Gastrocnemius medialis (tissue), 4 donors: Measurements from ENCODE around the gene SENP2. TPM values are rescaled to one million over a fixed set of nuclear protein-coding genes. Genes with fewer than 3 reads are reported as not detected.

Experiments
- ATAC-seq, 2 donors: fragments of 150-250 bp; one replicate each; pipeline ENCODE4 v1.9.1; 2016
- DNase-seq, 2 donors: peaks; one replicate each; pipeline ENCODE4 v3.0.0-alpha.2; 2019
- H3K27ac ChIP-seq, 4 donors: fragments of 200-600 bp; sonication (generic); 1 replicate in 1 of 4; 2 replicates in 3 of 4; pipeline ENCODE4 v1.5.1; 2016 to 2018; ENCODE audit warnings: mild to moderate bottlenecking in 2 of 4, moderate library complexity in 1 of 4
- H3K27me3 ChIP-seq, 3 donors: fragments of 200-600 bp; sonication (generic) in 2 of 3; 1 replicate in 1 of 3; 2 replicates in 2 of 3; pipeline versions ENCODE4 v1.5.1 to v1.6.0; 2016 to 2019; ENCODE audit warnings: mild to moderate bottlenecking in 1 of 3, moderate library complexity in 1 of 3
- H3K36me3 ChIP-seq, 2 donors: fragments of 200-600 bp; sonication (generic) in 1 of 2; one replicate each; pipeline ENCODE4 v1.5.1; 2017 to 2018
- H3K4me1 ChIP-seq, 2 donors: fragments of 200-600 bp; sonication (generic) in 1 of 2; one replicate each; pipeline ENCODE4 v1.5.1; 2016 to 2017; ENCODE audit warnings: mild to moderate bottlenecking in 2 of 2
- H3K4me3 ChIP-seq, 4 donors: fragments of 200-600 bp; sonication (generic) in 3 of 4; 1 replicate in 1 of 4; 2 replicates in 3 of 4; pipeline ENCODE4 v1.5.1; 2016 to 2019; ENCODE audit warnings: mild to moderate bottlenecking in 2 of 4
- H3K9me3 ChIP-seq, 3 donors: fragments of 200-600 bp; sonication (generic) in 2 of 3; 1 replicate in 1 of 3; 2 replicates in 2 of 3; pipeline ENCODE4 v1.5.1; 2016 to 2019
- POLR2A ChIP-seq, 2 donors: fragments of 450-650 bp; IDR thresholded peaks; one replicate each; pipeline ENCODE4 v1.6.1; 2017; ENCODE audit warnings: antibody characterized with exemption in 2 of 2, mild to moderate bottlenecking in 2 of 2, moderate library complexity in 2 of 2
- in situ Hi-C, 4 donors: fragments of 200-750 bp; cut with MboI; loops; one replicate each; pipeline versions ENCODE4 v1.15.0 to v1.8.0; 2017; ENCODE audit warnings: low sequenced_read_pairs in 4 of 4
- intact Hi-C: fragments of 100-400 bp; cut with DNase I; formaldehyde crosslinking; loops from one replicate; pipeline ENCODE4 v1.15.1; 2023; ENCODE audit warnings: low total_unique reads
- total RNA-seq, 4 donors: library from RNA; depleted of rRNA; stranded (reverse); fragments of >200 nt; gene quantifications; one replicate each; pipeline versions ENCODE4 v1.1.0 to v1.2.3, GENCODE V29; 2016
- TF ChIP-seq, protein P1 (sequence below), 5 experiments: fragments of 450-650 bp in 3 of 5; fragments of 200-600 bp in 2 of 5; sonication (generic) in 2 of 5; IDR thresholded peaks in 4 of 5; conservative IDR thresholded peaks in 1 of 5; 1 replicate in 4 of 5; 2 replicates in 1 of 5; pipeline ENCODE4 v1.5.1; 2016 to 2019; ENCODE audit warnings: antibody characterized with exemption in 5 of 5, mild to moderate bottlenecking in 3 of 5, moderate library complexity in 3 of 5

The SENP2 gene
- total RNA-seq, 4 donors from 2014 or later = 18.6 to 34.9 (median 31.3) TPM

GRCh38 chr3:185653949-185654757 lies 68.1 kb downstream of the SENP2 start:
- DNase-seq (no peak), ATAC-seq (no peak)
- no peaks in the 10 kb centered on the region for H3K27me3 ChIP-seq
- intact Hi-C loops (no loop called here), in situ Hi-C loops (no loop called here)
- H3K9me3 ChIP-seq = no peaks in the 10 kb centered on the region
- no peaks in the 10 kb centered on the region for H3K4me1 ChIP-seq
- no peaks in the 10 kb centered on the region for H3K36me3 ChIP-seq
- no peak overlapping the region for H3K27ac ChIP-seq
- TF ChIP-seq POLR2A (IDR thresholded peaks at IDR 0.05) = no peak
- TF ChIP-seq, protein P1, sequence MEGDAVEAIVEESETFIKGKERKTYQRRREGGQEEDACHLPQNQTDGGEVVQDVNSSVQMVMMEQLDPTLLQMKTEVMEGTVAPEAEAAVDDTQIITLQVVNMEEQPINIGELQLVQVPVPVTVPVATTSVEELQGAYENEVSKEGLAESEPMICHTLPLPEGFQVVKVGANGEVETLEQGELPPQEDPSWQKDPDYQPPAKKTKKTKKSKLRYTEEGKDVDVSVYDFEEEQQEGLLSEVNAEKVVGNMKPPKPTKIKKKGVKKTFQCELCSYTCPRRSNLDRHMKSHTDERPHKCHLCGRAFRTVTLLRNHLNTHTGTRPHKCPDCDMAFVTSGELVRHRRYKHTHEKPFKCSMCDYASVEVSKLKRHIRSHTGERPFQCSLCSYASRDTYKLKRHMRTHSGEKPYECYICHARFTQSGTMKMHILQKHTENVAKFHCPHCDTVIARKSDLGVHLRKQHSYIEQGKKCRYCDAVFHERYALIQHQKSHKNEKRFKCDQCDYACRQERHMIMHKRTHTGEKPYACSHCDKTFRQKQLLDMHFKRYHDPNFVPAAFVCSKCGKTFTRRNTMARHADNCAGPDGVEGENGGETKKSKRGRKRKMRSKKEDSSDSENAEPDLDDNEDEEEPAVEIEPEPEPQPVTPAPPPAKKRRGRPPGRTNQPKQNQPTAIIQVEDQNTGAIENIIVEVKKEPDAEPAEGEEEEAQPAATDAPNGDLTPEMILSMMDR (IDR thresholded peaks at IDR 0.05 in 4 of 5, conservative IDR thresholded peaks at IDR 0.05 in 1 of 5) = no peak
- no peak overlapping the region for H3K4me3 ChIP-seq

GRCh38 chr3:185654758-185655145 lies 68.7 kb downstream of the SENP2 start:
- H3K9me3 ChIP-seq = no peaks in the 10 kb centered on the region
- intact Hi-C loops (no loop called here), in situ Hi-C loops (no loop called here)
- H3K27me3 ChIP-seq = no peaks in the 10 kb centered on the region
- H3K36me3 ChIP-seq = no peaks in the 10 kb centered on the region
- no peak for ATAC-seq
- H3K4me1 ChIP-seq = no peaks in the 10 kb centered on the region
- TF ChIP-seq, protein P1 (IDR thresholded peaks at IDR 0.05 in 4 of 5, conservative IDR thresholded peaks at IDR 0.05 in 1 of 5) = no peak
- no peak for TF ChIP-seq POLR2A (IDR thresholded peaks at IDR 0.05)
- no peak overlapping the region for H3K4me3 ChIP-seq
- peak overlapping the region in 1 of 4 donors; percentile 77 for H3K27ac ChIP-seq
- no peak for DNase-seq

- TF ChIP-seq, protein P1 (IDR thresholded peaks at IDR 0.05 in 4 of 5, conservative IDR thresholded peaks at IDR 0.05 in 1 of 5) = no peak
- no peak for TF ChIP-seq POLR2A (IDR thresholded peaks at IDR 0.05)
- H3K4me3 ChIP-seq = no peak overlapping the region
- H3K9me3 ChIP-seq = no peaks in the 10 kb centered on the region
- intact Hi-C loops = no loop called here
- no peak for DNase-seq
- H3K4me1 ChIP-seq = no peaks in the 10 kb centered on the region
- no peaks in the 10 kb centered on the region for H3K27me3 ChIP-seq
- in situ Hi-C loops = no loop called here
- ATAC-seq = no peak
- H3K27ac ChIP-seq = peak overlapping the region; percentile 33 to 77 (median 61)
- H3K36me3 ChIP-seq = no peaks in the 10 kb centered on the region
Measured at GRCh38 chr3:185655426-185656320, 69.6 kb downstream of the SENP2 start.

DNA sequence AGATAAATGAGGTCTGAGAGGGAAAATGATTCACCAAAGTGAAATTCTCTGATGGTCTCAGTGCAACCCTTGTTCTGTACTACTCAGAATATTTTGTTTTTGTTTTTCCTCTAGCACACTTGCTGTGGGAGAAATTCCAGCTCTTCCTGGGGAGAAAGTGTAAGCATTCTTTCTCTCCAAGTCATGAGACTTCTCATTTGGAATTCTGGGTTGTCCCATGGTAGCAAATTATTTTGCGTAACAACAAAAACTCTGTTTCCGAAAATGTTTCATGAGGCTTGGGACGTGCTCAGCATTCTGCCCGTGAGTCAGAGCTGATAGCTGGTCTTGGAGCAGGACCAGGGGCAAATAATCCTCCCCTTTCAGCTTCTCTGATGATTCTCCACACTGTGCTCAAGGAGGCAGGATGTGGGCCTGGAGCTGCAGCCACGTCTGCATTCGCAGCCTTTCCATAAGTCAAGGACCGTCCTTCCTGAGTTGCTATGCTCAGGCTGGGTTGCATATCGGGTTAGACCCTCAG lies 70.3 kb downstream of the SENP2 start:
- Histone ChIP-seq H3K9me3 (no peaks in the 10 kb centered on the region), H3K4me1 (no peaks in the 10 kb centered on the region), H3K27me3 (no peaks in the 10 kb centered on the region), H3K27ac (peak overlapping the region; percentile 59 to 77 (median 61)), H3K36me3 (no peaks in the 10 kb centered on the region), H3K4me3 (no peak overlapping the region)
- ATAC-seq (peak; percentile 70 to 75), DNase-seq (peak; percentile 14 to 65)
- in situ Hi-C loops = no loop called here
- TF ChIP-seq, protein P1 (IDR thresholded peaks at IDR 0.05 in 4 of 5, conservative IDR thresholded peaks at IDR 0.05 in 1 of 5) = no peak
- peak in 1 of 2 donors; percentile 11 for TF ChIP-seq POLR2A (IDR thresholded peaks at IDR 0.05)
- intact Hi-C loops = no loop called here
